ENCODE data around the gene TNIP1.

DNA sequence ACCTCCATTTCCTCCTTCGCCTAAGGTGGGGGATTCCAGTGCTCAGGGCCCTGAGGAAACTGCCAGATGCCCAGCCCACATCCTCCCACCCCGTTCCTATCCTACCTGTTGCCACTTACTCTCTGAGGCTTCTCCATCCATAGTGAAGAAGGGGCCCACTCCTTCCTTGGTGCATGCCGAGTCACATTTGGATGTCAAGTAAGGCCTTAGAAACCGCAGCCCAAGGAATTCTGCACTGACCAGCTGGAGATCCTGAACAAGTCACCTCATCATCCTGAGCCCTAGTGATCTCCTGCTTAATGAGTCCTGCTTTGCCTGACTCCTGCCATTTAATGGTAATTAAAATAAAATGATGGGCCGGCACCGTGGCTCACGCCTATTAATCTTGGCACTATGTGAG is 6.7 kb upstream of the TNIP1 start:
- TF ChIP-seq, protein P1, sequence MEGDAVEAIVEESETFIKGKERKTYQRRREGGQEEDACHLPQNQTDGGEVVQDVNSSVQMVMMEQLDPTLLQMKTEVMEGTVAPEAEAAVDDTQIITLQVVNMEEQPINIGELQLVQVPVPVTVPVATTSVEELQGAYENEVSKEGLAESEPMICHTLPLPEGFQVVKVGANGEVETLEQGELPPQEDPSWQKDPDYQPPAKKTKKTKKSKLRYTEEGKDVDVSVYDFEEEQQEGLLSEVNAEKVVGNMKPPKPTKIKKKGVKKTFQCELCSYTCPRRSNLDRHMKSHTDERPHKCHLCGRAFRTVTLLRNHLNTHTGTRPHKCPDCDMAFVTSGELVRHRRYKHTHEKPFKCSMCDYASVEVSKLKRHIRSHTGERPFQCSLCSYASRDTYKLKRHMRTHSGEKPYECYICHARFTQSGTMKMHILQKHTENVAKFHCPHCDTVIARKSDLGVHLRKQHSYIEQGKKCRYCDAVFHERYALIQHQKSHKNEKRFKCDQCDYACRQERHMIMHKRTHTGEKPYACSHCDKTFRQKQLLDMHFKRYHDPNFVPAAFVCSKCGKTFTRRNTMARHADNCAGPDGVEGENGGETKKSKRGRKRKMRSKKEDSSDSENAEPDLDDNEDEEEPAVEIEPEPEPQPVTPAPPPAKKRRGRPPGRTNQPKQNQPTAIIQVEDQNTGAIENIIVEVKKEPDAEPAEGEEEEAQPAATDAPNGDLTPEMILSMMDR (IDR thresholded peaks at IDR 0.05), result no peak
- no peak for TF ChIP-seq POLR2A (IDR thresholded peaks at IDR 0.05)

All from thyroid gland (tissue), 4 donors.